WTC11 (cell line): Measurements from ENCODE around the gene SH3PXD2A.

Experiments used
- CBFB ChIP-seq: sonication (generic); formaldehyde crosslinking; IDR thresholded peaks from 2 replicates; pipeline ENCODE4 v1.8.1; 2022; ENCODE audit warnings: mild to moderate bottlenecking, low read depth, missing genetic modification reagents
- CTCF ChIP-seq: fragments of 200-600 bp; IDR thresholded peaks from 2 replicates; pipeline ENCODE4 v1.8.0; 2022; ENCODE audit warnings: antibody characterized with exemption
- E2F1 ChIP-seq: sonication (generic); formaldehyde crosslinking; IDR thresholded peaks from 2 replicates; pipeline ENCODE4 v1.8.0; 2022; ENCODE audit warnings: mild to moderate bottlenecking, missing genetic modification reagents
- GABPB1 ChIP-seq: sonication (generic); formaldehyde crosslinking; IDR thresholded peaks from 2 replicates; pipeline ENCODE4 v1.8.1; 2023; ENCODE audit warnings: mild to moderate bottlenecking, missing genetic modification reagents
- HMGXB4 ChIP-seq: sonication (generic); formaldehyde crosslinking; IDR thresholded peaks from 2 replicates; pipeline ENCODE4 v1.8.1; 2023; ENCODE audit warnings: mild to moderate bottlenecking, moderate library complexity, missing genetic modification reagents
- STAT6 ChIP-seq: sonication (generic); formaldehyde crosslinking; conservative IDR thresholded peaks from 2 replicates; pipeline ENCODE4 v1.8.1; 2023; ENCODE audit warnings: mild to moderate bottlenecking, low read depth, missing genetic modification reagents, moderate library complexity
- ZNF232 ChIP-seq: sonication (generic); formaldehyde crosslinking; IDR thresholded peaks from 2 replicates; pipeline ENCODE4 v1.8.0; 2022; ENCODE audit warnings: mild to moderate bottlenecking, missing genetic modification reagents

- no peak for TF ChIP-seq CTCF
- TF ChIP-seq STAT6 (CRISPR knock-in tag): no peak
- no peak for TF ChIP-seq E2F1
- peak; percentile 33; the same call in 1 of the 2 replicates for TF ChIP-seq GABPB1
- TF ChIP-seq HMGXB4: no peak
- no peak for TF ChIP-seq ZNF232 (CRISPR knock-in tag)
- TF ChIP-seq CBFB (CRISPR knock-in tag): no peak
Observed at GRCh38 chr10:103576862-103577261, 278.5 kb downstream of the SH3PXD2A start.
